Caco-2 (cell line): ENCODE data around the gene SLC35E1. TPM values are rescaled to one million over a fixed set of nuclear protein-coding genes. Genes with fewer than 3 reads are reported as not detected.

Experiments
- BruUV-seq: library from RNA; stranded (reverse); fragments of 400-500 nt; replicated peaks from 2 replicates; lab custom pipeline; 2021; lab: Mats Ljungman, UMichigan
- CTCF ChIA-PET: fragments of 300-600 bp; sonication (Branson Sonifier 250); formaldehyde crosslinking; loops from one replicate; lab custom pipeline; 2022; ENCODE audit warnings: antibody characterized with exemption; lab: Charles Lee
- POLR2A ChIA-PET: fragments of 300-600 bp; sonication (Branson Sonifier 250); formaldehyde crosslinking; loops from one replicate; lab custom pipeline; 2022; ENCODE audit warnings: antibody characterized with exemption; lab: Charles Lee
- DNase-seq, 2 experiments: peaks; one replicate each; pipeline versions ENCODE4 v3.0.0 to v3.0.0-alpha.2; 2020 to 2022
- H3K27me3 ChIP-seq: replicated peaks from 2 replicates; pipeline ENCODE4 v1.6.0; 2011; ENCODE audit warnings: low read length; ENCODE audit not compliant: control insufficient read depth, insufficient read depth
- H3K36me3 ChIP-seq: 2 replicates; pipeline ENCODE4 v1.5.1; 2011; ENCODE audit warnings: low read length; ENCODE audit not compliant: control insufficient read depth, insufficient read depth
- H3K4me1 ChIP-seq: fragments of 250-450 bp; sonication (Bioruptor Pico); 2 replicates; pipeline ENCODE4 v1.5.1; 2020; ENCODE audit warnings: mild to moderate bottlenecking
- H3K4me3 ChIP-seq: 2 replicates; pipeline ENCODE4 v1.5.1; 2011; ENCODE audit warnings: low read depth, mild to moderate bottlenecking, control low read depth, low read length
- H3K9me3 ChIP-seq: fragments of 250-450 bp; sonication (Bioruptor Pico); 2 replicates; pipeline ENCODE4 v1.5.1; 2020; ENCODE audit warnings: mild to moderate bottlenecking, moderate library complexity
- H3K27ac Mint-ChIP-seq: one replicate; pipeline ENCODE4 v1.8.0; 2022; ENCODE audit warnings: mixed read lengths; ENCODE audit not compliant: unreplicated experiment
- H3K27me3 Mint-ChIP-seq: one replicate; pipeline ENCODE4 v1.8.0; 2022; ENCODE audit warnings: mixed read lengths; ENCODE audit not compliant: insufficient read depth, unreplicated experiment
- H3K36me3 Mint-ChIP-seq: one replicate; pipeline ENCODE4 v1.8.0; 2022; ENCODE audit warnings: mild to moderate bottlenecking, mixed read lengths; ENCODE audit not compliant: insufficient read depth, unreplicated experiment
- H3K4me1 Mint-ChIP-seq: one replicate; pipeline ENCODE4 v1.8.0; 2022; ENCODE audit warnings: low read depth, mixed read lengths; ENCODE audit not compliant: unreplicated experiment
- H3K4me3 Mint-ChIP-seq: one replicate; pipeline ENCODE4 v1.8.0; 2022; ENCODE audit warnings: mild to moderate bottlenecking, moderate library complexity, mixed read lengths; ENCODE audit not compliant: unreplicated experiment
- H3K9me3 Mint-ChIP-seq: one replicate; pipeline ENCODE4 v1.8.0; 2022; ENCODE audit warnings: mixed read lengths; ENCODE audit not compliant: unreplicated experiment
- intact Hi-C: fragments of 100-400 bp; cut with micrococcal nuclease; formaldehyde crosslinking; loops from one replicate; pipeline ENCODE4 v1.10.0; 2022; ENCODE audit not compliant: unreplicated experiment
- total RNA-seq: library from RNA; stranded (reverse); gene quantifications from 2 replicates; pipeline ENCODE4 v1.2.3, GENCODE V29; 2022
- TF ChIP-seq, protein P1 (sequence below), 2 experiments: fragments of 200-600 bp in 1 of 2; IDR thresholded peaks; 1 replicate in 1 of 2; 2 replicates in 1 of 2; pipeline versions ENCODE4 v1.5.1 to v1.8.0; 2011 to 2022; ENCODE audit warnings: antibody characterized with exemption in 1 of 2, control low read depth in 1 of 2, inconsistent platforms in 1 of 2, low read depth in 1 of 2, low read length in 1 of 2, mild to moderate bottlenecking in 1 of 2, moderate library complexity in 1 of 2; ENCODE audit not compliant: insufficient read depth in 1 of 2, severe bottlenecking in 1 of 2, unreplicated experiment in 1 of 2

SLC35E1 gene
- total RNA-seq, 1 experiment from 2014 or later, result 37.9 TPM

DNA sequence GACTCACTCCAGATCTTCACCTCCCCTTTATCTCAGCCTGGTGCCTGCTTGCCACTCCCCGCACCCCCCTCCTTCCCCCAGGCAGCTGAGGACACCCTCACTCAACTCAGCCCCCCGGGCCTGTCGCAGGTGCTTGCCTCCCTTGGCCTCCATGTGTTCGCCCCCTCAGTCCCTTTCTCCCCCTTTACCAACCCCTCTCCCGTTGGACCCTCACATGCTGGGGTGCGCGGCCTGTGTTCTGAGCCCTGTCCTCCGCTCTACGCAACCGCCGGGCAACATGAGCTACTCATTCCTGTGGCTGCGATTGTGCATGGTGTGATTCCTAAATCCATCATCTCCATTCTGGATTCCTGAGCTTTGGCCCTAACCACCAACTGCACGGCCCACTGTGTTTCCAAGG lies 35.1 kb downstream of the SLC35E1 start:
- BruUV-seq, result no TSS peak
- DNase-seq, result no peak
- Mint-ChIP-seq H3K36me3 (peaks cover 85% of the 10 kb centered on the region), H3K27ac (no peak overlapping the region), H3K4me1 (no peaks in the 10 kb centered on the region), H3K4me3 (no peak overlapping the region), H3K9me3 (no peaks in the 10 kb centered on the region), H3K27me3 (no peaks in the 10 kb centered on the region)
- Histone ChIP-seq H3K4me3 (no peak overlapping the region), H3K9me3 (no peaks in the 10 kb centered on the region), H3K27me3 (no peaks in the 10 kb centered on the region), H3K4me1 (0 out of 2 replicates have a peak, but pooled peaks cover 4% of the 10 kb centered on the region), H3K36me3 (peaks cover 2% of the 10 kb centered on the region)
- TF ChIP-seq, protein P1, sequence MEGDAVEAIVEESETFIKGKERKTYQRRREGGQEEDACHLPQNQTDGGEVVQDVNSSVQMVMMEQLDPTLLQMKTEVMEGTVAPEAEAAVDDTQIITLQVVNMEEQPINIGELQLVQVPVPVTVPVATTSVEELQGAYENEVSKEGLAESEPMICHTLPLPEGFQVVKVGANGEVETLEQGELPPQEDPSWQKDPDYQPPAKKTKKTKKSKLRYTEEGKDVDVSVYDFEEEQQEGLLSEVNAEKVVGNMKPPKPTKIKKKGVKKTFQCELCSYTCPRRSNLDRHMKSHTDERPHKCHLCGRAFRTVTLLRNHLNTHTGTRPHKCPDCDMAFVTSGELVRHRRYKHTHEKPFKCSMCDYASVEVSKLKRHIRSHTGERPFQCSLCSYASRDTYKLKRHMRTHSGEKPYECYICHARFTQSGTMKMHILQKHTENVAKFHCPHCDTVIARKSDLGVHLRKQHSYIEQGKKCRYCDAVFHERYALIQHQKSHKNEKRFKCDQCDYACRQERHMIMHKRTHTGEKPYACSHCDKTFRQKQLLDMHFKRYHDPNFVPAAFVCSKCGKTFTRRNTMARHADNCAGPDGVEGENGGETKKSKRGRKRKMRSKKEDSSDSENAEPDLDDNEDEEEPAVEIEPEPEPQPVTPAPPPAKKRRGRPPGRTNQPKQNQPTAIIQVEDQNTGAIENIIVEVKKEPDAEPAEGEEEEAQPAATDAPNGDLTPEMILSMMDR (IDR thresholded peaks at IDR 0.05; ENCODE audit: insufficient read depth in 1 of 2, low read depth in 1 of 2, low read length in 1 of 2, severe bottlenecking in 1 of 2, unreplicated experiment in 1 of 2), result no peak
- CTCF ChIA-PET, result no interaction called here
- intact Hi-C loops, result no loop called here
- POLR2A ChIA-PET, result no interaction called here

DNA sequence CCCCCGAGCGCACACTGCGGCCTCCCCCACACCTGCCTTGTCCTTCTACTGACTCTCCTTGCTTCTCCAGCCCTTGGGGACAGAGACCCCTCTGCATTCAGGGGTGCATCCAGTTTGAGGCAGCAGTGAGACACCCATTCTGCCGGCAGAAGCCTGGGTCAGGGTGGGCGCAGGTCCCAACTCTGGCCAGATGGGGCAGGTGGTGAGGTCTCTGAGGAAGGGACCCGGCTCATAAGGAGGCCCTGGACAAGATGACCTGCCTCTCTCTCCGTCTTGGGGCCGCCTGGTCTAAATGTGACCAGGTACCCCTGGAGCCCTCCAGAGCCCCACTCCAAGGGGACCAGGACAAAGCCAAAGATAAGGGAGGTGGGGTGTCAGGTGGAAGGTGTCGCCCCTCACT lies 36.1 kb downstream of the SLC35E1 start:
- ChIA-PET POLR2A (no interaction called here), CTCF (no interaction called here)
- Histone ChIP-seq H3K4me1 (0 out of 2 replicates have a peak, but pooled peaks cover 4% of the 10 kb centered on the region), H3K9me3 (no peaks in the 10 kb centered on the region), H3K36me3 (peaks cover 4% of the 10 kb centered on the region), H3K27me3 (no peaks in the 10 kb centered on the region), H3K4me3 (no peak overlapping the region)
- Mint-ChIP-seq H3K4me3 (no peak overlapping the region), H3K36me3 (peaks cover 94% of the 10 kb centered on the region), H3K4me1 (no peaks in the 10 kb centered on the region), H3K27me3 (no peaks in the 10 kb centered on the region), H3K27ac (no peak overlapping the region), H3K9me3 (no peaks in the 10 kb centered on the region)
- DNase-seq, result no peak
- BruUV-seq, result no TSS peak
- TF ChIP-seq, protein P1 (IDR thresholded peaks at IDR 0.05; ENCODE audit: insufficient read depth in 1 of 2, low read depth in 1 of 2, low read length in 1 of 2, severe bottlenecking in 1 of 2, unreplicated experiment in 1 of 2), result peak in 1 of 2 experiments; percentile 4
- intact Hi-C loops, result no loop called here

DNA sequence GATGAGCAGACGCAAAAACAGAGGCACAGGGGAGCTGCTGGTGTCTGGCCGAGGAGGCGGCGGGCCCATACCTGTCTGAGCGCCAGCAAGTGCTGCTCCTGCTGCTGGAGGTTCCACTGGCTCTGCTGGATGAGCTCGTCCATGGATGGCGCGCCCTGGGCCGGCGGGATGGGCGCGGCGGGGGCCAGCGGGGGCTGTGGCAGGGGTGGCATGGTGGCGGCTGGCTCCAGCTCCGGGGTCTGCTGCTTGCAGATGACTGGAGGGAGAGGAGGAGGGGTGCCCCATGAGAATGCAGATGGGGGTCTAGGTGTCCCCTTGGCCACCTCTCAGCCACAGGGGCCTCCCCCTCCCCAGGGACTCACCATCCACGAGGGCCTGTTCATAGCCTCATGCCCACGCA lies 36.8 kb downstream of the SLC35E1 start:
- Mint-ChIP-seq H3K4me1 (no peaks in the 10 kb centered on the region), H3K27ac (no peak overlapping the region), H3K27me3 (no peaks in the 10 kb centered on the region), H3K36me3 (peaks cover 94% of the 10 kb centered on the region), H3K9me3 (no peaks in the 10 kb centered on the region), H3K4me3 (no peak overlapping the region)
- TF ChIP-seq, protein P1 (IDR thresholded peaks at IDR 0.05; ENCODE audit: insufficient read depth in 1 of 2, low read depth in 1 of 2, low read length in 1 of 2, severe bottlenecking in 1 of 2, unreplicated experiment in 1 of 2), result no peak
- ChIA-PET POLR2A (no interaction called here), CTCF (no interaction called here)
- intact Hi-C loops, result no loop called here
- Histone ChIP-seq H3K9me3 (no peaks in the 10 kb centered on the region), H3K4me3 (no peak overlapping the region), H3K27me3 (no peaks in the 10 kb centered on the region), H3K4me1 (no peaks in the 10 kb centered on the region), H3K36me3 (peaks cover 4% of the 10 kb centered on the region)
- no peak for DNase-seq
- no TSS peak for BruUV-seq
